H9 (cell line): ENCODE measurements around the gene NXPH4. TPM values are rescaled to one million over a fixed set of nuclear protein-coding genes. Genes with fewer than 3 reads are reported as not detected.

ENCODE experiments used
- DNase-seq: peaks from one replicate; pipeline ENCODE4 v3.0.0-alpha.2; 2017
- H2AFZ ChIP-seq: one replicate; pipeline ENCODE4 v1.6.1; 2013; ENCODE audit warnings: mild to moderate bottlenecking, low read length, control low read depth, moderate library complexity
- H2AK5ac ChIP-seq: 2 replicates; pipeline ENCODE4 v1.6.1; 2013; ENCODE audit warnings: low read length, control low read depth, mixed read lengths; ENCODE audit not compliant: insufficient read length
- H2BK120ac ChIP-seq: one replicate; pipeline ENCODE4 v1.6.1; 2013; ENCODE audit warnings: low read depth, mild to moderate bottlenecking, low read length, control low read depth, inconsistent platforms; ENCODE audit not compliant: poor library complexity, severe bottlenecking
- H2BK12ac ChIP-seq: 2 replicates; pipeline ENCODE4 v1.6.1; 2013; ENCODE audit warnings: low read length, control low read depth, mixed read lengths, low read depth; ENCODE audit not compliant: insufficient read length
- H2BK15ac ChIP-seq: 2 replicates; pipeline ENCODE4 v1.6.1; 2013; ENCODE audit warnings: low read depth, low read length, control low read depth
- H2BK20ac ChIP-seq: one replicate; pipeline ENCODE4 v1.6.1; 2013; ENCODE audit warnings: low read depth, mild to moderate bottlenecking, low read length, control low read depth, inconsistent platforms; ENCODE audit not compliant: poor library complexity, severe bottlenecking
- H2BK5ac ChIP-seq: 2 replicates; pipeline ENCODE4 v1.6.1; 2013; ENCODE audit warnings: low read length, control low read depth, mixed read lengths; ENCODE audit not compliant: insufficient read length
- H3K14ac ChIP-seq: 2 replicates; pipeline ENCODE4 v1.6.1; 2013; ENCODE audit warnings: low read length, control low read depth; ENCODE audit not compliant: insufficient read depth
- H3K18ac ChIP-seq: 2 replicates; pipeline ENCODE4 v1.6.1; 2013; ENCODE audit warnings: low read depth, mild to moderate bottlenecking, mixed read lengths, low read length, control low read depth; ENCODE audit not compliant: insufficient read length
- H3K23ac ChIP-seq: 2 replicates; pipeline ENCODE4 v1.6.1; 2013; ENCODE audit warnings: low read length, control low read depth, mixed read lengths, low read depth; ENCODE audit not compliant: insufficient read length
- H3K23me2 ChIP-seq: 2 replicates; pipeline ENCODE4 v1.6.1; 2013; ENCODE audit warnings: low read depth, mild to moderate bottlenecking, mixed read lengths, low read length, control low read depth; ENCODE audit not compliant: insufficient read length, poor library complexity, severe bottlenecking
- H3K27ac ChIP-seq: 2 replicates; pipeline ENCODE4 v1.5.1; 2013; ENCODE audit warnings: low read length, control low read depth, mixed read lengths, low read depth; ENCODE audit not compliant: insufficient read length
- H3K27me3 ChIP-seq: 2 replicates; pipeline ENCODE4 v1.6.1; 2013; ENCODE audit warnings: low read length, control low read depth, inconsistent platforms; ENCODE audit not compliant: insufficient read depth
- H3K4ac ChIP-seq: 2 replicates; pipeline ENCODE4 v1.6.1; 2013; ENCODE audit warnings: low read depth, mild to moderate bottlenecking, control low read depth, inconsistent platforms, low read length, moderate library complexity
- H3K4me1 ChIP-seq: 2 replicates; pipeline ENCODE4 v1.6.1; 2013; ENCODE audit warnings: low read length, control low read depth, inconsistent platforms; ENCODE audit not compliant: insufficient read depth
- H3K4me2 ChIP-seq: 2 replicates; pipeline ENCODE4 v1.6.1; 2013; ENCODE audit warnings: low read length, control low read depth, mixed read lengths; ENCODE audit not compliant: insufficient read length, insufficient read depth
- H3K56ac ChIP-seq: 2 replicates; pipeline ENCODE4 v1.6.1; 2013; ENCODE audit warnings: low read depth, mild to moderate bottlenecking, mixed read lengths, low read length, control low read depth; ENCODE audit not compliant: insufficient read length
- H3K79me1 ChIP-seq: 2 replicates; pipeline ENCODE4 v1.6.1; 2013; ENCODE audit warnings: low read depth, mild to moderate bottlenecking, moderate library complexity, low read length, control low read depth, inconsistent platforms; ENCODE audit not compliant: insufficient read depth, poor library complexity, severe bottlenecking
- H3K79me2 ChIP-seq: 2 replicates; pipeline ENCODE4 v1.6.1; 2013; ENCODE audit warnings: low read length, control low read depth, inconsistent platforms; ENCODE audit not compliant: insufficient read depth
- H3K9ac ChIP-seq: 2 replicates; pipeline ENCODE4 v1.6.1; 2013; ENCODE audit warnings: low read length, control low read depth, mixed read lengths; ENCODE audit not compliant: insufficient read length; ENCODE audit errors: extremely low read depth
- H3K9me3 ChIP-seq: one replicate; pipeline ENCODE4 v1.6.1; 2013; ENCODE audit warnings: low read depth, low read length, inconsistent platforms; ENCODE audit not compliant: control insufficient read depth
- H3T11ph ChIP-seq: one replicate; pipeline ENCODE4 v1.6.1; 2013; ENCODE audit warnings: mild to moderate bottlenecking, low read length, control low read depth, inconsistent platforms
- H4K20me1 ChIP-seq: one replicate; pipeline ENCODE4 v1.6.1; 2013; ENCODE audit not compliant: control insufficient read depth, insufficient read length, insufficient read depth
- H4K5ac ChIP-seq: 2 replicates; pipeline ENCODE4 v1.6.1; 2013; ENCODE audit warnings: low read depth, mild to moderate bottlenecking, mixed read lengths, low read length, control low read depth; ENCODE audit not compliant: insufficient read length
- H4K8ac ChIP-seq: replicated peaks from 2 replicates; pipeline ENCODE4 v1.6.1; 2013; ENCODE audit warnings: low read length, control low read depth, mixed read lengths, low read depth; ENCODE audit not compliant: insufficient read length
- H4K91ac ChIP-seq: 2 replicates; pipeline ENCODE4 v1.6.1; 2013; ENCODE audit warnings: low read depth, mild to moderate bottlenecking, moderate library complexity, mixed read lengths, low read length, control low read depth; ENCODE audit not compliant: insufficient read length
- H3K27ac Mint-ChIP-seq, 3 experiments: 2 replicates in 2 of 3; 3 replicates in 1 of 3; pipeline ENCODE4 v1.8.0; 2020 to 2021; ENCODE audit warnings: mixed read lengths in 3 of 3, mild to moderate bottlenecking in 1 of 3, moderate library complexity in 1 of 3
- H3K27me3 Mint-ChIP-seq: 2 replicates; pipeline ENCODE4 v1.8.0; 2021; ENCODE audit warnings: low read depth, mild to moderate bottlenecking, moderate library complexity, mixed read lengths
- H3K36me3 Mint-ChIP-seq, 3 experiments: 2 replicates in 2 of 3; 3 replicates in 1 of 3; pipeline ENCODE4 v1.8.0; 2020 to 2021; ENCODE audit warnings: low read depth in 3 of 3, mixed read lengths in 3 of 3; ENCODE audit not compliant: insufficient read depth in 1 of 3
- H3K4me1 Mint-ChIP-seq, 2 experiments: 2 replicates each; pipeline ENCODE4 v1.8.0; 2020; ENCODE audit warnings: mixed read lengths in 2 of 2
- H3K4me3 Mint-ChIP-seq, 2 experiments: 2 replicates in 1 of 2; 3 replicates in 1 of 2; pipeline ENCODE4 v1.8.0; 2020 to 2021; ENCODE audit warnings: mild to moderate bottlenecking in 2 of 2, mixed read lengths in 2 of 2, moderate library complexity in 1 of 2
- H3K9me3 Mint-ChIP-seq, 2 experiments: 2 replicates in 1 of 2; 3 replicates in 1 of 2; pipeline ENCODE4 v1.8.0; 2020; ENCODE audit warnings: mild to moderate bottlenecking in 2 of 2, mixed read lengths in 2 of 2, moderate library complexity in 1 of 2
- total RNA-seq: library from RNA; stranded (reverse); gene quantifications from 2 replicates; pipeline ENCODE4 v1.2.1, GENCODE V29; 2021
- TF ChIP-seq, protein P1 (sequence below): fragments of 200-600 bp; sonication (generic); conservative IDR thresholded peaks from 3 replicates; pipeline ENCODE4 v1.8.0; 2021; ENCODE audit warnings: antibody characterized with exemption, mild to moderate bottlenecking

Gene NXPH4
- total RNA-seq, 1 experiment from 2014 or later = 2.1 TPM

DNA sequence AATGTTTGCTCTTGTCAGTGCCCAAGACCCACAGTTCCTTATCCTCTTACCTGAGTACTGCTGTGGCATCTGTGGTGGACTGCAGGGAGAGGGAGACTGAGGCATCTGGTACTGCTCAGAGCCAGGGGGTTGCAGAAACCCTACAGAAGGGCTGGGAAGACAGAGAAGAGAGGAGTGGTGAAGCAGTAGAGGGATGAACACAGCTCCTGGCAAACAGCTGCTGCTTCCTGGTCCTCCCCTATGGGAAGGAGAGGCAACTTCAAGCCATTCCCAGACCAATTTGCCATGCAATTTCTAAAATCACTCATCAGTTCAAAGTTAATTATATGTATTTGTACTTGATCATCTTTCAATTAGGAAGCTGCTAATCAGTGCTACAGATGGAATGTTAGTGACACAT is 50.1 kb downstream of the NXPH4 start:
- Histone ChIP-seq H3K9me3 (no peaks in the 10 kb centered on the region), H2BK20ac (no peak overlapping the region), H4K20me1 (no peaks in the 10 kb centered on the region), H3K23me2 (no peaks in the 10 kb centered on the region), H3K27me3 (no peaks in the 10 kb centered on the region), H3K27ac (no peak overlapping the region), H4K5ac (no peak overlapping the region), H3T11ph (no peak overlapping the region), H2AFZ (no peak overlapping the region), H3K79me2 (no peaks in the 10 kb centered on the region), H4K8ac (no peak overlapping the region), H3K4ac (no peak overlapping the region), H2BK12ac (no peak overlapping the region), H4K91ac (no peak overlapping the region), H2BK120ac (no peak overlapping the region), H3K18ac (no peak overlapping the region), H2BK5ac (no peak overlapping the region), H3K4me2 (no peak overlapping the region), H2AK5ac (no peak overlapping the region), H3K79me1 (no peaks in the 10 kb centered on the region), H3K23ac (no peak overlapping the region), H3K9ac (no peak overlapping the region), H3K14ac (no peak overlapping the region), H2BK15ac (no peak overlapping the region), H3K56ac (no peak overlapping the region), H3K4me1 (no peaks in the 10 kb centered on the region)
- Mint-ChIP-seq H3K27ac (0 out of 7 replicates have a peak overlapping the region, but pooled peaks of 1 of the 3 experiments have one; percentile 3), H3K9me3 (no peaks in the 10 kb centered on the region), H3K27me3 (no peaks in the 10 kb centered on the region), H3K36me3 (peaks cover 5 to 49% (median 41%) of the 10 kb centered on the region in 3 experiments; a peak in 6 of 7 replicates), H3K4me3 (no peak overlapping the region), H3K4me1 (peaks cover 6 to 14% of the 10 kb centered on the region in 2 experiments)
- TF ChIP-seq, protein P1, sequence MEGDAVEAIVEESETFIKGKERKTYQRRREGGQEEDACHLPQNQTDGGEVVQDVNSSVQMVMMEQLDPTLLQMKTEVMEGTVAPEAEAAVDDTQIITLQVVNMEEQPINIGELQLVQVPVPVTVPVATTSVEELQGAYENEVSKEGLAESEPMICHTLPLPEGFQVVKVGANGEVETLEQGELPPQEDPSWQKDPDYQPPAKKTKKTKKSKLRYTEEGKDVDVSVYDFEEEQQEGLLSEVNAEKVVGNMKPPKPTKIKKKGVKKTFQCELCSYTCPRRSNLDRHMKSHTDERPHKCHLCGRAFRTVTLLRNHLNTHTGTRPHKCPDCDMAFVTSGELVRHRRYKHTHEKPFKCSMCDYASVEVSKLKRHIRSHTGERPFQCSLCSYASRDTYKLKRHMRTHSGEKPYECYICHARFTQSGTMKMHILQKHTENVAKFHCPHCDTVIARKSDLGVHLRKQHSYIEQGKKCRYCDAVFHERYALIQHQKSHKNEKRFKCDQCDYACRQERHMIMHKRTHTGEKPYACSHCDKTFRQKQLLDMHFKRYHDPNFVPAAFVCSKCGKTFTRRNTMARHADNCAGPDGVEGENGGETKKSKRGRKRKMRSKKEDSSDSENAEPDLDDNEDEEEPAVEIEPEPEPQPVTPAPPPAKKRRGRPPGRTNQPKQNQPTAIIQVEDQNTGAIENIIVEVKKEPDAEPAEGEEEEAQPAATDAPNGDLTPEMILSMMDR = no peak
- DNase-seq = no peak
